Neural cell (in vitro differentiated cells): ENCODE results near the gene AMIGO2. TPM values are rescaled to one million over a fixed set of nuclear protein-coding genes. Genes with fewer than 3 reads are reported as not detected.

ENCODE experiments used
- H2AFZ ChIP-seq: fragments of 200-600, 300-800 bp; sonication (generic), shearing (Covaris generic); 2 replicates; pipeline ENCODE4 v1.6.0; 2014; ENCODE audit warnings: low read depth, mild to moderate bottlenecking, antibody characterized with exemption, low read length, moderate library complexity
- H3F3A ChIP-seq: fragments of 200-600 bp; shearing (Covaris generic); 2 replicates; pipeline ENCODE4 v1.6.1; 2016; ENCODE audit warnings: mild to moderate bottlenecking, moderate library complexity, mixed read lengths, antibody characterized with exemption, low read length; ENCODE audit not compliant: insufficient read depth, poor library complexity, severe bottlenecking
- H3K27ac ChIP-seq: fragments of 200-600, 300-800 bp; sonication (generic), shearing (Covaris generic); 2 replicates; pipeline ENCODE4 v1.5.1; 2014; ENCODE audit warnings: mild to moderate bottlenecking, low read length, moderate library complexity
- H3K27me3 ChIP-seq: fragments of 300-800, 200-600 bp; sonication (generic), shearing (Covaris generic); 2 replicates; pipeline ENCODE4 v1.6.0; 2014; ENCODE audit warnings: mild to moderate bottlenecking, low read depth, low read length, moderate library complexity; ENCODE audit not compliant: insufficient read depth
- H3K36me3 ChIP-seq: fragments of 300-800, 200-600 bp; sonication (generic), shearing (Covaris generic); 2 replicates; pipeline ENCODE4 v1.5.1; 2014; ENCODE audit warnings: mild to moderate bottlenecking, antibody characterized with exemption, low read length, moderate library complexity; ENCODE audit not compliant: insufficient read depth
- H3K4me2 ChIP-seq: fragments of 300-800, 200-600 bp; sonication (generic), shearing (Covaris generic); 2 replicates; pipeline ENCODE4 v1.6.0; 2014; ENCODE audit warnings: mild to moderate bottlenecking, low read length
- H3K4me3 ChIP-seq: fragments of 300-800, 200-600 bp; sonication (generic), shearing (Covaris generic); 2 replicates; pipeline ENCODE4 v1.5.1; 2014; ENCODE audit warnings: mild to moderate bottlenecking, low read length, moderate library complexity
- H3K79me2 ChIP-seq: fragments of 200-600 bp; shearing (Covaris generic); replicated peaks from 2 replicates; pipeline ENCODE4 v1.6.0; 2014; ENCODE audit warnings: mild to moderate bottlenecking, low read length, moderate library complexity; ENCODE audit not compliant: insufficient read depth
- H3K9ac ChIP-seq: fragments of 300-800, 200-600 bp; sonication (generic), shearing (Covaris generic); 2 replicates; pipeline ENCODE4 v1.6.1; 2016; ENCODE audit warnings: mild to moderate bottlenecking, low read length, mixed read lengths
- H3K9me2 ChIP-seq: fragments of 200-600 bp; shearing (Covaris generic); 2 replicates; pipeline ENCODE4 v1.6.1; 2016; ENCODE audit warnings: mild to moderate bottlenecking, low read length, mixed read lengths; ENCODE audit not compliant: insufficient read depth
- H3K9me3 ChIP-seq: fragments of 200-600, 300-800 bp; sonication (generic), shearing (Covaris generic); 2 replicates; pipeline ENCODE4 v1.6.1; 2016; ENCODE audit warnings: mild to moderate bottlenecking, mixed run types, low read length, moderate library complexity, mixed read lengths
- H4K20me1 ChIP-seq: fragments of 200-600 bp; shearing (Covaris generic); 2 replicates; pipeline ENCODE4 v1.6.1; 2016; ENCODE audit warnings: mild to moderate bottlenecking, mixed run types; ENCODE audit not compliant: insufficient read depth
- EP300 ChIP-seq: fragments of 450-650 bp; conservative IDR thresholded peaks from 2 replicates; pipeline ENCODE4 v1.6.1; 2014; ENCODE audit warnings: antibody characterized with exemption, mild to moderate bottlenecking, moderate library complexity; ENCODE audit not compliant: poor library complexity, severe bottlenecking
- EZH2 ChIP-seq: fragments of 200-600, 300-800 bp; shearing (Covaris generic), sonication (generic); IDR thresholded peaks from 2 replicates; pipeline ENCODE4 v1.6.1; 2014; ENCODE audit warnings: antibody characterized with exemption, low read length, borderline replicate concordance, mild to moderate bottlenecking; ENCODE audit not compliant: insufficient read depth, poor library complexity, severe bottlenecking
- MXI1 ChIP-seq: fragments of 450-650 bp; conservative IDR thresholded peaks from 2 replicates; pipeline ENCODE4 v1.6.1; 2014; ENCODE audit warnings: antibody characterized with exemption, mild to moderate bottlenecking; ENCODE audit not compliant: poor library complexity, severe bottlenecking
- POLR2AphosphoS5 ChIP-seq: IDR thresholded peaks from 2 replicates; pipeline ENCODE4 v1.6.1; 2012
- RAD21 ChIP-seq: fragments of 450-650 bp; conservative IDR thresholded peaks from 2 replicates; pipeline ENCODE4 v1.6.1; 2014; ENCODE audit warnings: antibody characterized with exemption, mild to moderate bottlenecking, moderate library complexity
- SMC3 ChIP-seq: fragments of 450-650 bp; conservative IDR thresholded peaks from 2 replicates; pipeline ENCODE4 v1.6.1; 2014; ENCODE audit warnings: antibody characterized with exemption, mild to moderate bottlenecking, moderate library complexity; ENCODE audit not compliant: poor library complexity
- TAF1 ChIP-seq: IDR thresholded peaks from 2 replicates; pipeline ENCODE4 v1.6.1; 2012; ENCODE audit warnings: low read depth
- polyA plus RNA-seq: library from polyadenylated mRNA; depleted of rRNA; stranded (reverse); fragments of >200 nt; gene quantifications from 2 replicates; pipeline ENCODE4 v1.2.3, GENCODE V29; 2014
- TF ChIP-seq, protein P1 (sequence below): fragments of 450-650 bp; IDR thresholded peaks from 2 replicates; pipeline ENCODE4 v1.5.1; 2014; ENCODE audit warnings: antibody characterized with exemption, mild to moderate bottlenecking, moderate library complexity; ENCODE audit not compliant: poor library complexity, severe bottlenecking
- TF ChIP-seq, protein P2 (sequence below): IDR thresholded peaks from 2 replicates; pipeline ENCODE4 v1.6.1; 2012; ENCODE audit warnings: borderline replicate concordance

The AMIGO2 gene
- polyA plus RNA-seq, 1 donor from 2014 or later, result 3.1 TPM

DNA sequence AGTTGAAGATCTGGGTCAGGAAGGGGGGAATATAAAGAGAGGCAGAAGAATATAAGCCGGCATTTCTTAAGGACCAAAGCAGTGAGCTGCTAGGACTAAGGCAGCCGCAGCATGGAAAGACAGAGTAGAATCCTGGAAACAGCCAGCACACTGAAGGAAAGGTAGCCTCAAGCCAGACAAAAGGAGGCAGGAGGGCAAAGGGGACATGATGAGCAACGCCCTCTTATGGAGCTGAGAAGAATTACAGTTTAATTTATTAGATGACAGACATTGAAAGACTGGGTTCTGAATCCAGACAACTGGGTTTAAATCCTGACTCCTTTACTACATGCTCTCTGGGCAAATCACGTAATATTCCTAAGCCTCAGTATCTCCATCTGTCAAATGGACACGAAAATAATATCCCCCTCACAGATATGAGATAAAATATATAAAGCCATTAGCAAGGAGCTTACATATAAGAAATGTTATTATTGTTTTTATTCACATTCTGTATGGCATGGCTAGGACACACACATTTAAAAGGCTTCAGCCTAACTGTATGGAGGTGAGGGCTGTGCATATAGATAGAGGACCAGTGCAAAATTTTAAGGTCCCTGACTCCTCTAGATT is 8.4 kb downstream of the AMIGO2 start:
- H3K9me3 ChIP-seq, result no peaks in the 10 kb centered on the region
- no peaks in the 10 kb centered on the region for H3K79me2 ChIP-seq
- no peak overlapping the region for H3K4me3 ChIP-seq
- no peaks in the 10 kb centered on the region for H3K36me3 ChIP-seq
- H3K9me2 ChIP-seq, result no peaks in the 10 kb centered on the region
- no peaks in the 10 kb centered on the region for H4K20me1 ChIP-seq
- TF ChIP-seq, protein P1, sequence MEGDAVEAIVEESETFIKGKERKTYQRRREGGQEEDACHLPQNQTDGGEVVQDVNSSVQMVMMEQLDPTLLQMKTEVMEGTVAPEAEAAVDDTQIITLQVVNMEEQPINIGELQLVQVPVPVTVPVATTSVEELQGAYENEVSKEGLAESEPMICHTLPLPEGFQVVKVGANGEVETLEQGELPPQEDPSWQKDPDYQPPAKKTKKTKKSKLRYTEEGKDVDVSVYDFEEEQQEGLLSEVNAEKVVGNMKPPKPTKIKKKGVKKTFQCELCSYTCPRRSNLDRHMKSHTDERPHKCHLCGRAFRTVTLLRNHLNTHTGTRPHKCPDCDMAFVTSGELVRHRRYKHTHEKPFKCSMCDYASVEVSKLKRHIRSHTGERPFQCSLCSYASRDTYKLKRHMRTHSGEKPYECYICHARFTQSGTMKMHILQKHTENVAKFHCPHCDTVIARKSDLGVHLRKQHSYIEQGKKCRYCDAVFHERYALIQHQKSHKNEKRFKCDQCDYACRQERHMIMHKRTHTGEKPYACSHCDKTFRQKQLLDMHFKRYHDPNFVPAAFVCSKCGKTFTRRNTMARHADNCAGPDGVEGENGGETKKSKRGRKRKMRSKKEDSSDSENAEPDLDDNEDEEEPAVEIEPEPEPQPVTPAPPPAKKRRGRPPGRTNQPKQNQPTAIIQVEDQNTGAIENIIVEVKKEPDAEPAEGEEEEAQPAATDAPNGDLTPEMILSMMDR, result no peak
- TF ChIP-seq, protein P2, sequence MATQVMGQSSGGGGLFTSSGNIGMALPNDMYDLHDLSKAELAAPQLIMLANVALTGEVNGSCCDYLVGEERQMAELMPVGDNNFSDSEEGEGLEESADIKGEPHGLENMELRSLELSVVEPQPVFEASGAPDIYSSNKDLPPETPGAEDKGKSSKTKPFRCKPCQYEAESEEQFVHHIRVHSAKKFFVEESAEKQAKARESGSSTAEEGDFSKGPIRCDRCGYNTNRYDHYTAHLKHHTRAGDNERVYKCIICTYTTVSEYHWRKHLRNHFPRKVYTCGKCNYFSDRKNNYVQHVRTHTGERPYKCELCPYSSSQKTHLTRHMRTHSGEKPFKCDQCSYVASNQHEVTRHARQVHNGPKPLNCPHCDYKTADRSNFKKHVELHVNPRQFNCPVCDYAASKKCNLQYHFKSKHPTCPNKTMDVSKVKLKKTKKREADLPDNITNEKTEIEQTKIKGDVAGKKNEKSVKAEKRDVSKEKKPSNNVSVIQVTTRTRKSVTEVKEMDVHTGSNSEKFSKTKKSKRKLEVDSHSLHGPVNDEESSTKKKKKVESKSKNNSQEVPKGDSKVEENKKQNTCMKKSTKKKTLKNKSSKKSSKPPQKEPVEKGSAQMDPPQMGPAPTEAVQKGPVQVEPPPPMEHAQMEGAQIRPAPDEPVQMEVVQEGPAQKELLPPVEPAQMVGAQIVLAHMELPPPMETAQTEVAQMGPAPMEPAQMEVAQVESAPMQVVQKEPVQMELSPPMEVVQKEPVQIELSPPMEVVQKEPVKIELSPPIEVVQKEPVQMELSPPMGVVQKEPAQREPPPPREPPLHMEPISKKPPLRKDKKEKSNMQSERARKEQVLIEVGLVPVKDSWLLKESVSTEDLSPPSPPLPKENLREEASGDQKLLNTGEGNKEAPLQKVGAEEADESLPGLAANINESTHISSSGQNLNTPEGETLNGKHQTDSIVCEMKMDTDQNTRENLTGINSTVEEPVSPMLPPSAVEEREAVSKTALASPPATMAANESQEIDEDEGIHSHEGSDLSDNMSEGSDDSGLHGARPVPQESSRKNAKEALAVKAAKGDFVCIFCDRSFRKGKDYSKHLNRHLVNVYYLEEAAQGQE, result no peak
- no peak for TF ChIP-seq EZH2
- no peak overlapping the region for H2AFZ ChIP-seq
- no peak overlapping the region for H3K4me2 ChIP-seq
- H3K27me3 ChIP-seq, result no peaks in the 10 kb centered on the region
- H3F3A ChIP-seq, result no peaks in the 10 kb centered on the region
- H3K27ac ChIP-seq, result no peak overlapping the region
- no peak overlapping the region for H3K9ac ChIP-seq

GRCh38 chr12:47070310-47070709 is 9.4 kb downstream of the AMIGO2 start:
- no peaks in the 10 kb centered on the region for H3K27me3 ChIP-seq
- no peak overlapping the region for H3K9ac ChIP-seq
- no peak overlapping the region for H3K27ac ChIP-seq
- H3K4me2 ChIP-seq, result no peak overlapping the region
- no peak overlapping the region for H2AFZ ChIP-seq
- TF ChIP-seq, protein P2, result no peak
- TF ChIP-seq, protein P1, result no peak
- TF ChIP-seq POLR2AphosphoS5, result no peak
- TF ChIP-seq RAD21, result no peak
- no peak for TF ChIP-seq EP300
- TF ChIP-seq MXI1, result no peak
- no peak for TF ChIP-seq EZH2
- no peak for TF ChIP-seq SMC3
- TF ChIP-seq TAF1, result no peak
- no peaks in the 10 kb centered on the region for H3F3A ChIP-seq
- no peaks in the 10 kb centered on the region for H3K79me2 ChIP-seq
- H3K36me3 ChIP-seq, result no peaks in the 10 kb centered on the region
- no peaks in the 10 kb centered on the region for H3K9me3 ChIP-seq
- no peaks in the 10 kb centered on the region for H4K20me1 ChIP-seq
- H3K4me3 ChIP-seq, result no peak overlapping the region
- H3K9me2 ChIP-seq, result no peaks in the 10 kb centered on the region
